OCI-LY7 (cell line): ENCODE data around the gene SPATA25. TPM values are rescaled to one million over a fixed set of nuclear protein-coding genes. Genes with fewer than 3 reads are reported as not detected.
"Not testable (repeated sequence)": the region's sequence is repeated elsewhere in the genome, so short reads cannot be mapped to it uniquely, and the experiment has no call there.

Experiments
- BruUV-seq: library from RNA; stranded (reverse); fragments of 400-500 nt; replicated peaks from 2 replicates; lab custom pipeline; 2021; lab: Mats Ljungman, UMichigan
- CTCF ChIA-PET: fragments of 300-600 bp; sonication (Branson Sonifier 250); formaldehyde crosslinking; loops from one replicate; lab custom pipeline; 2022; ENCODE audit warnings: antibody characterized with exemption; ENCODE audit not compliant: unreplicated experiment; lab: Charles Lee
- POLR2A ChIA-PET: fragments of 300-600 bp; sonication (Branson Sonifier 250); formaldehyde crosslinking; loops from one replicate; lab custom pipeline; 2022; ENCODE audit warnings: antibody characterized with exemption; lab: Charles Lee
- DNase-seq: peaks from one replicate; pipeline ENCODE4 v3.0.0-alpha.2; 2015; ENCODE audit warnings: low spot score
- H2AFZ ChIP-seq: fragments of 200-600 bp; sonication (generic), shearing (Covaris generic); 2 replicates; pipeline ENCODE4 v1.6.1; 2014; ENCODE audit warnings: mild to moderate bottlenecking, antibody characterized with exemption, low read length, moderate library complexity
- H3K27ac ChIP-seq: fragments of 200-600 bp; sonication (generic); 2 replicates; pipeline ENCODE4 v1.5.1; 2014; ENCODE audit warnings: mixed run types, low read depth, mild to moderate bottlenecking, moderate library complexity, low read length, inconsistent platforms; ENCODE audit not compliant: poor library complexity, severe bottlenecking
- H3K36me3 ChIP-seq: fragments of 200-600 bp; sonication (generic); 2 replicates; pipeline ENCODE4 v1.6.1; 2014; ENCODE audit warnings: mild to moderate bottlenecking, antibody characterized with exemption, low read length, moderate library complexity, mixed read lengths; ENCODE audit not compliant: insufficient read depth
- H3K4me1 ChIP-seq: fragments of 200-600 bp; sonication (generic); 2 replicates; pipeline ENCODE4 v1.5.1; 2014; ENCODE audit warnings: mild to moderate bottlenecking, low read length; ENCODE audit not compliant: insufficient read depth, poor library complexity, severe bottlenecking
- H3K4me2 ChIP-seq: fragments of 200-600 bp; sonication (generic); 2 replicates; pipeline ENCODE4 v1.6.1; 2014; ENCODE audit warnings: mild to moderate bottlenecking, low read length
- H3K4me3 ChIP-seq: fragments of 200-600 bp; sonication (generic); 2 replicates; pipeline ENCODE4 v1.5.1; 2014; ENCODE audit warnings: mild to moderate bottlenecking, low read depth, low read length; ENCODE audit not compliant: poor library complexity, severe bottlenecking
- H3K79me2 ChIP-seq: fragments of 200-600 bp; sonication (generic); 2 replicates; pipeline ENCODE4 v1.6.1; 2016; ENCODE audit warnings: low read depth, mild to moderate bottlenecking, low read length, moderate library complexity, mixed read lengths; ENCODE audit not compliant: insufficient read depth
- H3K9me2 ChIP-seq: fragments of 200-600 bp; sonication (generic); 2 replicates; pipeline ENCODE4 v1.6.1; 2016; ENCODE audit warnings: mild to moderate bottlenecking, low read length, mixed read lengths; ENCODE audit not compliant: insufficient read depth
- H3K9me3 ChIP-seq: fragments of 200-600 bp; sonication (generic); 2 replicates; pipeline ENCODE4 v1.6.1; 2014; ENCODE audit warnings: mild to moderate bottlenecking, mixed run types, low read length, mixed read lengths
- H4K20me1 ChIP-seq: fragments of 200-600 bp; sonication (generic); 2 replicates; pipeline ENCODE4 v1.6.1; 2014; ENCODE audit warnings: mild to moderate bottlenecking, antibody characterized with exemption, low read length, moderate library complexity, mixed read lengths; ENCODE audit not compliant: insufficient read depth
- EZH2phosphoT487 ChIP-seq: fragments of 200-600 bp; sonication (generic); IDR thresholded peaks from 2 replicates; pipeline ENCODE4 v1.6.1; 2018; ENCODE audit warnings: low read depth, borderline replicate concordance, mild to moderate bottlenecking, mixed run types, antibody characterized with exemption, low read length, moderate library complexity, mixed read lengths
- intact Hi-C: fragments of 100-400 bp; cut with micrococcal nuclease; formaldehyde crosslinking; loops from one replicate; pipeline ENCODE4 v1.10.0; 2022; ENCODE audit not compliant: unreplicated experiment
- total RNA-seq, 2 experiments: library from RNA; depleted of rRNA in 1 of 2; stranded (reverse); fragments of >200 nt in 1 of 2; shearing (Covaris generic) in 1 of 2; gene quantifications; 2 replicates each; pipeline ENCODE4 v1.2.3, GENCODE V29; 2014 to 2022
- TF ChIP-seq, protein P1 (sequence below): fragments of 200-600 bp; sonication (generic); conservative IDR thresholded peaks from 2 replicates; pipeline ENCODE4 v1.5.1; 2014; ENCODE audit warnings: mild to moderate bottlenecking, antibody characterized with exemption, low read length, moderate library complexity, mixed read lengths

SPATA25 gene
- total RNA-seq, 2 experiments from 2014 or later = 5.8 TPM

DNA sequence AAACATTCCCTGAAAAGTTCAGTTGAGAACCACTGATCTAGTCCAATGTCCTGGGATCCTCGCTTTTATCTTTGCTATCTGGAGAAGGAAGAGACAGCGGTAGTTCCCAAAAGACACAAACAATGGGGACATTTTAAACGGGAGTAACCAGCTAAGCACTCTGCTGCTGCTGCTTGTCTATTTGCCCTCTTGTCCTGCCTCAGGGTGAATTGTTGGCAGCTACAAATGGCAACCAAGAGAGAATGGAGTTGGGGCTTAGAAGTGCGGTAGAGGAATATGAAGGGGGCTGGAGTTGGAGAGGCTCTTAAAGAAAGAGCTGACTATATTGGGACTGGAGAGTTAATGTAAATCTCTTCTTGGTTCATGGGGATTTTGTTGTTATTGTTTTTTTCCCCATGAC is 12.8 kb downstream of the SPATA25 start:
- Histone ChIP-seq H3K9me2 (no peaks in the 10 kb centered on the region), H2AFZ (no peak overlapping the region), H3K79me2 (no peaks in the 10 kb centered on the region), H3K9me3 (no peaks in the 10 kb centered on the region), H4K20me1 (no peaks in the 10 kb centered on the region), H3K4me2 (no peak overlapping the region), H3K4me3 (no peak overlapping the region), H3K4me1 (no peaks in the 10 kb centered on the region), H3K27ac (no peak overlapping the region), H3K36me3 (no peaks in the 10 kb centered on the region)
- no peak for DNase-seq
- ChIA-PET CTCF (no interaction called here), POLR2A (no interaction called here)
- intact Hi-C loops = no loop called here
- no peak for TF ChIP-seq EZH2phosphoT487
- TF ChIP-seq, protein P1, sequence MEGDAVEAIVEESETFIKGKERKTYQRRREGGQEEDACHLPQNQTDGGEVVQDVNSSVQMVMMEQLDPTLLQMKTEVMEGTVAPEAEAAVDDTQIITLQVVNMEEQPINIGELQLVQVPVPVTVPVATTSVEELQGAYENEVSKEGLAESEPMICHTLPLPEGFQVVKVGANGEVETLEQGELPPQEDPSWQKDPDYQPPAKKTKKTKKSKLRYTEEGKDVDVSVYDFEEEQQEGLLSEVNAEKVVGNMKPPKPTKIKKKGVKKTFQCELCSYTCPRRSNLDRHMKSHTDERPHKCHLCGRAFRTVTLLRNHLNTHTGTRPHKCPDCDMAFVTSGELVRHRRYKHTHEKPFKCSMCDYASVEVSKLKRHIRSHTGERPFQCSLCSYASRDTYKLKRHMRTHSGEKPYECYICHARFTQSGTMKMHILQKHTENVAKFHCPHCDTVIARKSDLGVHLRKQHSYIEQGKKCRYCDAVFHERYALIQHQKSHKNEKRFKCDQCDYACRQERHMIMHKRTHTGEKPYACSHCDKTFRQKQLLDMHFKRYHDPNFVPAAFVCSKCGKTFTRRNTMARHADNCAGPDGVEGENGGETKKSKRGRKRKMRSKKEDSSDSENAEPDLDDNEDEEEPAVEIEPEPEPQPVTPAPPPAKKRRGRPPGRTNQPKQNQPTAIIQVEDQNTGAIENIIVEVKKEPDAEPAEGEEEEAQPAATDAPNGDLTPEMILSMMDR = no peak
- BruUV-seq = no TSS peak

DNA sequence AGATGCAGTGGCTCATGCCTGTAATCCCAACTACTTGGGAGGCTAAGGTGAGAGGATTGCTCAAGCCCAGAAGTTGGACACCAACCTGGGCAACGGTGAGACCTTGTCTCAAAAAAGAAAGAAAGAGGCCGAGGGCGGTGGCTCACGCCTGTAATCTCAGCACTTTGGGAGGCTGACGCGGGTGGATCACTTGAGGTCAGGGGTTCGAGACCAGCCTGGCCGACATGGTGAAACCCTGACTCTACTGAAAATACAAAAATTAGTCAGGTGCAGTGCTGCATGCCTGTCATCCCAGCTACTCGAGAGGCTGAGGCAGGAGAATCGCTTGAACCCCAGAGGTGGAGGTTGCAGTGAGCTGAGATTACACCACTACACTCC is 13.3 kb downstream of the SPATA25 start:
- H3K27ac ChIP-seq, H3K4me1 ChIP-seq, H3K9me2 ChIP-seq, H3K4me3 ChIP-seq, H3K36me3 ChIP-seq, POLR2A ChIA-PET, H2AFZ ChIP-seq, CTCF ChIA-PET, H4K20me1 ChIP-seq, H3K79me2 ChIP-seq, H3K9me3 ChIP-seq, H3K4me2 ChIP-seq, BruUV-seq, intact Hi-C loops, DNase-seq: not testable (repeated sequence)

DNA sequence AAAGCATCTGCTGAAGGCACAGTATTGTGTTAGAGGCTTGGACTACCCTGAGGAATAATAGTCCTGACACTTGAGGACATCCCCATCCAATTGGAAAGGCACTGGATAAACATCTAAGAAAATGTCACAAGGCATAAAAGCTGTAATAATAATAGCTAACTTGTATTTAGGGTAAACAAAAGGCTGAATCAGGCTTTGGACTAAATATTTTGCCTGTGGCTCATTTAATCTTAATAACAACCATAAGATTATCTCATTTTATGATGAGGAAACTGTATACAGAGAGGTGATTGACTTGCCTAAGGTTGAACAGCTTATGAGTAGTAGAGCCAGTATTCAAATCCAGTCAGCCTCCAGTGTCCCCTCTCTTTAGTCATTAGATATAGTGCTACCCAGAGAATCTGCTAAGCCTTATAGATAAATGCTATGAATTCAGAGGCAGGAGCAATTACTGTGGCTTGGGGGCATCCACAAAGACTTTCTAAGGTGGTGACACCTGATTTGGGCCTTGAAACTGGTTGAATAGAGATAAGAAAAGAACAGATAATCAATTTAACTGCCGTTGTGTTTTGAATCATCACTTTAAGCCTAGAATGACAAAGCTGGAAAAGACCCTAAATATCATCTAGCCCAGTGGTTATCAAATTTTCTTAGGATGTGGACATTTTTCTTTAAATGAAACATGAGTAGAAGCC is 13.9 kb downstream of the SPATA25 start:
- Histone ChIP-seq H2AFZ (no peak overlapping the region), H3K4me1 (no peaks in the 10 kb centered on the region), H3K9me2 (no peaks in the 10 kb centered on the region), H4K20me1 (no peaks in the 10 kb centered on the region), H3K4me3 (no peak overlapping the region), H3K9me3 (no peaks in the 10 kb centered on the region), H3K36me3 (no peaks in the 10 kb centered on the region), H3K27ac (no peak overlapping the region), H3K4me2 (no peak overlapping the region), H3K79me2 (no peaks in the 10 kb centered on the region)
- no peak for TF ChIP-seq EZH2phosphoT487
- TF ChIP-seq, protein P1 = no peak
- no TSS peak for BruUV-seq
- no peak for DNase-seq
- ChIA-PET POLR2A (no interaction called here), CTCF (no interaction called here)
- intact Hi-C loops = no loop called here
